HEK293 (cell line): ENCODE measurements around the gene LRRC52.

Experiments
- CTCF ChIA-PET: fragments of 350-600 bp; formaldehyde crosslinking; extraction: SDS; loops from one replicate; lab custom pipeline; 2021; ENCODE audit warnings: antibody characterized with exemption; lab: Yijun Ruan, JAX
- POLR2A ChIA-PET: fragments of 300-600 bp; formaldehyde crosslinking; extraction: SDS; loops from one replicate; lab custom pipeline; 2020; ENCODE audit warnings: antibody characterized with exemption, inconsistent platforms; lab: Yijun Ruan, JAX
- H3K27ac ChIP-seq: fragments of 200-500 bp; sonication (Bioruptor generic); 2 replicates; pipeline ENCODE4 v1.5.1; 2014; ENCODE audit warnings: low read depth, low read length, control low read depth, inconsistent platforms; ENCODE audit errors: extremely low read depth
- H3K36me3 ChIP-seq, 2 experiments: fragments of 200-500 bp in 1 of 2; sonication (Bioruptor generic) in 1 of 2; 1 replicate in 1 of 2; 2 replicates in 1 of 2; pipeline ENCODE4 v1.5.1; 2014 to 2017; ENCODE audit warnings: inconsistent platforms in 2 of 2, low read length in 2 of 2; ENCODE audit not compliant: control insufficient read depth in 2 of 2, insufficient read depth in 1 of 2
- H3K4me1 ChIP-seq: fragments of 200-500 bp; sonication (Bioruptor generic); 2 replicates; pipeline ENCODE4 v1.5.1; 2014; ENCODE audit warnings: mild to moderate bottlenecking, low read length, inconsistent platforms; ENCODE audit not compliant: control insufficient read depth, insufficient read depth
- H3K4me3 ChIP-seq: 2 replicates; pipeline ENCODE4 v1.5.1; 2011; ENCODE audit warnings: low read depth, mild to moderate bottlenecking, control low read depth, low read length, moderate library complexity
- H3K9me3 ChIP-seq: fragments of 200-500 bp; sonication (Bioruptor generic); 2 replicates; pipeline ENCODE4 v1.5.1; 2014; ENCODE audit warnings: low read depth, low read length, inconsistent platforms; ENCODE audit not compliant: control insufficient read depth, insufficient read depth
- BCL6B ChIP-seq: fragments of 450-650 bp; formaldehyde crosslinking; IDR thresholded peaks from 2 replicates; pipeline ENCODE4 v1.5.1; 2017; ENCODE audit warnings: missing biosample characterization, missing genetic modification characterization
- FEZF1 ChIP-seq: fragments of 450-650 bp; formaldehyde crosslinking; IDR thresholded peaks from 2 replicates; pipeline ENCODE4 v1.5.1; 2016; ENCODE audit warnings: missing biosample characterization, missing genetic modification characterization
- GLIS2 ChIP-seq: fragments of 450-650 bp; formaldehyde crosslinking; IDR thresholded peaks from 2 replicates; pipeline ENCODE4 v1.5.1; 2016; ENCODE audit warnings: missing biosample characterization, missing genetic modification characterization
- SCRT2 ChIP-seq: fragments of 450-650 bp; formaldehyde crosslinking; IDR thresholded peaks from 2 replicates; pipeline ENCODE4 v1.5.1; 2016; ENCODE audit warnings: missing biosample characterization, missing genetic modification characterization
- ZBTB48 ChIP-seq: fragments of 450-650 bp; formaldehyde crosslinking; IDR thresholded peaks from 2 replicates; pipeline ENCODE4 v1.5.1; 2016; ENCODE audit warnings: missing biosample characterization, missing genetic modification characterization
- ZBTB6 ChIP-seq: fragments of 450-650 bp; formaldehyde crosslinking; IDR thresholded peaks from 2 replicates; pipeline ENCODE4 v1.5.1; 2017; ENCODE audit warnings: missing biosample characterization, missing genetic modification characterization
- ZNF140 ChIP-seq: fragments of 450-650 bp; formaldehyde crosslinking; IDR thresholded peaks from 2 replicates; pipeline ENCODE4 v1.5.1; 2016; ENCODE audit warnings: missing biosample characterization, missing genetic modification characterization
- ZNF175 ChIP-seq: fragments of 450-650 bp; formaldehyde crosslinking; IDR thresholded peaks from 2 replicates; pipeline ENCODE4 v1.5.1; 2016; ENCODE audit warnings: missing biosample characterization, missing genetic modification characterization
- ZNF335 ChIP-seq: fragments of 450-650 bp; formaldehyde crosslinking; conservative IDR thresholded peaks from 2 replicates; pipeline ENCODE4 v1.5.1; 2016; ENCODE audit warnings: missing biosample characterization, missing genetic modification characterization
- ZNF571 ChIP-seq: fragments of 450-650 bp; formaldehyde crosslinking; IDR thresholded peaks from 2 replicates; pipeline ENCODE4 v1.5.0; 2017; ENCODE audit warnings: missing biosample characterization, missing genetic modification characterization
- ZNF664 ChIP-seq: fragments of 450-650 bp; formaldehyde crosslinking; IDR thresholded peaks from 2 replicates; pipeline ENCODE4 v1.5.1; 2016; ENCODE audit warnings: missing biosample characterization, missing genetic modification characterization
- ZNF837 ChIP-seq: fragments of 450-650 bp; formaldehyde crosslinking; IDR thresholded peaks from 2 replicates; pipeline ENCODE4 v1.5.1; 2016; ENCODE audit warnings: missing biosample characterization, missing genetic modification characterization
- TF ChIP-seq, protein P1 (sequence below): fragments of 450-650 bp; formaldehyde crosslinking; IDR thresholded peaks from 2 replicates; pipeline ENCODE4 v1.5.1; 2017; ENCODE audit warnings: missing biosample characterization, missing genetic modification characterization
- TF ChIP-seq, protein P2 (sequence below): fragments of 450-650 bp; IDR thresholded peaks from 2 replicates; pipeline ENCODE4 v1.5.1; 2018; ENCODE audit warnings: missing biosample characterization, missing genetic modification characterization
- TF ChIP-seq, protein P3 (sequence below): fragments of 450-650 bp; formaldehyde crosslinking; IDR thresholded peaks from 2 replicates; pipeline ENCODE4 v1.5.1; 2016; ENCODE audit warnings: missing biosample characterization, missing genetic modification characterization

The LRRC52 gene

DNA sequence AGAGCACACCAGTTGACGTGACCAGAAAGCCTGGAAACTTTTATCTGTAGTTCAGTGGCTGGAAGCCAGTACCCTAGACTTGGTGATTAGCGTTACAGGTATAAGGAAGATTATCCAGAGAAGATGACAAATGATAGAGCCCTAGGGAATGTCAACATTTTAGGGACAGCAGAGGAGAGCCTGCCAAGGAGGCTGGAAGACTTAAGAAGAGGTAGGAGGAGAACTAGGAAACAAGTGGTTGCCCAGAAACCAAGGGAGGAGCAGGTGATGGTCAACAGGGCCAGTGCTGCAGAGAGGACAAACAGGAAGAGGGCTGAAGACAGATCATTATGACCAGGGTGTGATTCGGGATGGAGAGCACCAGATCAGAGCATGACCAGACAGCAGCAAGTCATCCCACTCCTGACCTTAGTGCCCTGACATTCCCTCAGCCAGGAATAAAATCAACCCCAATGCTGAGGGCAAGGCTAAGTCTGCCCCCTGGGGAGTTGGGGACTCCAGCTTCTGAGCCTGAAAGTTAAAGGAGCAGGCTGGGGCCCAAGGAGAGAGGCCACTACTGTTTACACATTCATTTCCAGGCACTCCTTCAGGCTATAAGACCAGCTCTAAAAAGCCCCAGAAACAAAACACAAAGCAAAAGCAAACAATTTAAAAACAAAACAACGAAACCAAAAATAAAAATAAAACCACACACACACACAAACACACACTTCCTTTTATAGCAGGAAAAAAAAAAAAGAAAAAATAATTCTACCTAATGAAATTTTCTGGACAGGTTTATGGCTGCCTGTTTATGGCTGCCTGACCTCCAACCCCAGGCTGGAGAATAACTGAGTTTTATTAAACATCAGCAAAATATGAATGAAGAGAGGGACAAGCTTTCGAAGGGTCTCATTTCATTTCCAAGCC lies 48.6 kb upstream of the LRRC52 start:
- no peaks in the 10 kb centered on the region for H3K9me3 ChIP-seq
- peaks cover 13% of the 10 kb centered on the region; the same call in 1 of the 2 replicates for H3K4me1 ChIP-seq
- H3K36me3 ChIP-seq = no peaks in the 10 kb centered on the region
- ChIA-PET POLR2A (no interaction called here), CTCF (interaction anchor here (0.7 to 1.3 kb wide), 2 partner anchors 35 to 97 kb away, joined by 3 to 6 read pairs; no protein-coding TSS in a partner anchor)
- H3K27ac ChIP-seq = no peak overlapping the region
- H3K4me3 ChIP-seq = no peak overlapping the region
- TF ChIP-seq FEZF1 (tag by site-specific recombination) (peak; percentile 19; the same call in 1 of the 2 replicates), ZNF335 (tag by site-specific recombination) (peak; percentile 67), ZNF140 (tag by site-specific recombination) (no peak), GLIS2 (no peak), SCRT2 (tag by site-specific recombination) (peak; percentile 60), ZNF837 (tag by site-specific recombination) (no peak), ZNF571 (tag by site-specific recombination) (no peak), ZNF664 (tag by site-specific recombination) (no peak), BCL6B (tag by site-specific recombination) (peak; percentile 56), ZNF175 (tag by site-specific recombination) (no peak), ZBTB48 (tag by site-specific recombination) (0 out of 2 replicates have a peak, but pooled peaks have one; percentile 47)
- TF ChIP-seq, protein P1, sequence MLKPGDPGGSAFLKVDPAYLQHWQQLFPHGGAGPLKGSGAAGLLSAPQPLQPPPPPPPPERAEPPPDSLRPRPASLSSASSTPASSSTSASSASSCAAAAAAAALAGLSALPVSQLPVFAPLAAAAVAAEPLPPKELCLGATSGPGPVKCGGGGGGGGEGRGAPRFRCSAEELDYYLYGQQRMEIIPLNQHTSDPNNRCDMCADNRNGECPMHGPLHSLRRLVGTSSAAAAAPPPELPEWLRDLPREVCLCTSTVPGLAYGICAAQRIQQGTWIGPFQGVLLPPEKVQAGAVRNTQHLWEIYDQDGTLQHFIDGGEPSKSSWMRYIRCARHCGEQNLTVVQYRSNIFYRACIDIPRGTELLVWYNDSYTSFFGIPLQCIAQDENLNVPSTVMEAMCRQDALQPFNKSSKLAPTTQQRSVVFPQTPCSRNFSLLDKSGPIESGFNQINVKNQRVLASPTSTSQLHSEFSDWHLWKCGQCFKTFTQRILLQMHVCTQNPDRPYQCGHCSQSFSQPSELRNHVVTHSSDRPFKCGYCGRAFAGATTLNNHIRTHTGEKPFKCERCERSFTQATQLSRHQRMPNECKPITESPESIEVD (tag by site-specific recombination) = peak; percentile 81
- TF ChIP-seq, protein P2, sequence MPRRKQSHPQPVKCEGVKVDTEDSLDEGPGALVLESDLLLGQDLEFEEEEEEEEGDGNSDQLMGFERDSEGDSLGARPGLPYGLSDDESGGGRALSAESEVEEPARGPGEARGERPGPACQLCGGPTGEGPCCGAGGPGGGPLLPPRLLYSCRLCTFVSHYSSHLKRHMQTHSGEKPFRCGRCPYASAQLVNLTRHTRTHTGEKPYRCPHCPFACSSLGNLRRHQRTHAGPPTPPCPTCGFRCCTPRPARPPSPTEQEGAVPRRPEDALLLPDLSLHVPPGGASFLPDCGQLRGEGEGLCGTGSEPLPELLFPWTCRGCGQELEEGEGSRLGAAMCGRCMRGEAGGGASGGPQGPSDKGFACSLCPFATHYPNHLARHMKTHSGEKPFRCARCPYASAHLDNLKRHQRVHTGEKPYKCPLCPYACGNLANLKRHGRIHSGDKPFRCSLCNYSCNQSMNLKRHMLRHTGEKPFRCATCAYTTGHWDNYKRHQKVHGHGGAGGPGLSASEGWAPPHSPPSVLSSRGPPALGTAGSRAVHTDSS = no peak
- TF ChIP-seq, protein P3, sequence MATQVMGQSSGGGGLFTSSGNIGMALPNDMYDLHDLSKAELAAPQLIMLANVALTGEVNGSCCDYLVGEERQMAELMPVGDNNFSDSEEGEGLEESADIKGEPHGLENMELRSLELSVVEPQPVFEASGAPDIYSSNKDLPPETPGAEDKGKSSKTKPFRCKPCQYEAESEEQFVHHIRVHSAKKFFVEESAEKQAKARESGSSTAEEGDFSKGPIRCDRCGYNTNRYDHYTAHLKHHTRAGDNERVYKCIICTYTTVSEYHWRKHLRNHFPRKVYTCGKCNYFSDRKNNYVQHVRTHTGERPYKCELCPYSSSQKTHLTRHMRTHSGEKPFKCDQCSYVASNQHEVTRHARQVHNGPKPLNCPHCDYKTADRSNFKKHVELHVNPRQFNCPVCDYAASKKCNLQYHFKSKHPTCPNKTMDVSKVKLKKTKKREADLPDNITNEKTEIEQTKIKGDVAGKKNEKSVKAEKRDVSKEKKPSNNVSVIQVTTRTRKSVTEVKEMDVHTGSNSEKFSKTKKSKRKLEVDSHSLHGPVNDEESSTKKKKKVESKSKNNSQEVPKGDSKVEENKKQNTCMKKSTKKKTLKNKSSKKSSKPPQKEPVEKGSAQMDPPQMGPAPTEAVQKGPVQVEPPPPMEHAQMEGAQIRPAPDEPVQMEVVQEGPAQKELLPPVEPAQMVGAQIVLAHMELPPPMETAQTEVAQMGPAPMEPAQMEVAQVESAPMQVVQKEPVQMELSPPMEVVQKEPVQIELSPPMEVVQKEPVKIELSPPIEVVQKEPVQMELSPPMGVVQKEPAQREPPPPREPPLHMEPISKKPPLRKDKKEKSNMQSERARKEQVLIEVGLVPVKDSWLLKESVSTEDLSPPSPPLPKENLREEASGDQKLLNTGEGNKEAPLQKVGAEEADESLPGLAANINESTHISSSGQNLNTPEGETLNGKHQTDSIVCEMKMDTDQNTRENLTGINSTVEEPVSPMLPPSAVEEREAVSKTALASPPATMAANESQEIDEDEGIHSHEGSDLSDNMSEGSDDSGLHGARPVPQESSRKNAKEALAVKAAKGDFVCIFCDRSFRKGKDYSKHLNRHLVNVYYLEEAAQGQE = no peak

DNA sequence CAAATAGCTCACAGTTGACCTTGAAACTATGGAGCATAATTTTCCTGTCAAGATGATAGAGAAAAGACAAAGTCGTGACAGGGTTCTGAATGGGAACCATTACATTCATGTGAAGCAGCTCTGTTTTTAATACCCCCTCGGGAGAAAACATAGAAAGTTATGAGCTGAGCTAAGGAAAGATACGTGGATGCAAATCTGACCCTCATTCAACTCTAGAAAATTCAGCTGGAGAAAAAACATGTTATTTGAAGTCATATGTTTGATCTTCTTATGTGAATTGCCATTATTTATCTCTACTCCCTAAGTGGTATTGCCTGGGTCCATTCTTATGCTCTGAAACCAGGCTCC lies 48.0 kb upstream of the LRRC52 start:
- H3K4me1 ChIP-seq = peaks cover 13% of the 10 kb centered on the region; the same call in 1 of the 2 replicates
- no peak overlapping the region for H3K4me3 ChIP-seq
- TF ChIP-seq ZBTB6 (tag by site-specific recombination) (0 out of 2 replicates have a peak, but pooled peaks have one; percentile 50), ZNF571 (tag by site-specific recombination) (no peak)
- POLR2A ChIA-PET = no interaction called here
- no peak overlapping the region for H3K27ac ChIP-seq
- no peaks in the 10 kb centered on the region for H3K9me3 ChIP-seq
- H3K36me3 ChIP-seq = no peaks in the 10 kb centered on the region
- CTCF ChIA-PET = interaction anchor here (1.3 kb wide), 1 partner anchor 96 kb away, joined by 6 read pairs; no protein-coding TSS in a partner anchor
